GM21717 (cell line): ENCODE results near the gene ECSCR.
A peak's percentile ranks its signal among the peaks of the same experiment; 100 is the strongest.
"Not testable (repeated sequence)": the region's sequence is repeated elsewhere in the genome, so short reads cannot be mapped to it uniquely, and the experiment has no call there.

Experiments
- ATAC-seq: cut with Tn5 transposase; IDR thresholded peaks from one replicate; pipeline ENCODE4 v1.9.1; 2021; ENCODE audit warnings: mild to moderate bottlenecking, moderate library complexity; ENCODE audit not compliant: unreplicated experiment

ECSCR gene

DNA sequence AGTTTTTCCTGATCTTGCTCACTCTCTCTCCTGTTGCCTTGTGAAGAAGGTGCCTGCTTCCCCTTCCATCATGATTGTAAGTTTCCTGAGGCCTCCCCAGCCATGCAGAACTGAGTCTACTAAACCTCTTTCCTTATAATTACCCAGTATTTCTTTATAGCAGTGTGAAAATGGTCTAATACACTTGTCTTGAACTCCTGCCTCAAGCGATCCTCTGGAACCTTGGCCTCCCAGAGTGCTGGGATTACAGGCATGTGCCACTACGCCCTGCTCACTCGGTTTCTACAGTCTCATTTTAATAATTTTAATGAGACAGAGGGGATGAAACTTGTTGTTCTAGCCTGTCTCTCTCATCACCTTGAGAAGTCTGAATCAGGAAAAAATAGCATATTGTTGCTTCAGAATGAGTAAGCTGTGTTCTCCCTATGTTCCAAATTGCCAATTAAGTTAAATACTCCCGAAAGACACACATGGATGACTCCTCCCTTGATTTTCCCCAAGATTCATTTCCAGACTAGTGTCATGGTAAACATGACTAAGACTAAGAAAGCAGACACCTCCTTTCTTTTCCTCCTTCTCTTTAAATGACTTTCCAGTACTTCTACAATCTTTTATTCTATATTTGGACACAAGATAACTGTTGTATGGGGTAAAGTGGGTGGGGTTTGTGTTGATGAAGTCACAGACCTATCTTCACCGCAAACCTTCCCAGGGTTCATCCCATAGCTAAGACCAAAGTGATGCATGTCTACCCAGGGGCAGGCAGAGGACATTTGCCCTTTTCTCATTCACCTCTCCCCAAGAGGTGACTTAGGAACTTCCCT lies 15.4 kb downstream of the ECSCR start:
- peak; percentile 72 for ATAC-seq

DNA sequence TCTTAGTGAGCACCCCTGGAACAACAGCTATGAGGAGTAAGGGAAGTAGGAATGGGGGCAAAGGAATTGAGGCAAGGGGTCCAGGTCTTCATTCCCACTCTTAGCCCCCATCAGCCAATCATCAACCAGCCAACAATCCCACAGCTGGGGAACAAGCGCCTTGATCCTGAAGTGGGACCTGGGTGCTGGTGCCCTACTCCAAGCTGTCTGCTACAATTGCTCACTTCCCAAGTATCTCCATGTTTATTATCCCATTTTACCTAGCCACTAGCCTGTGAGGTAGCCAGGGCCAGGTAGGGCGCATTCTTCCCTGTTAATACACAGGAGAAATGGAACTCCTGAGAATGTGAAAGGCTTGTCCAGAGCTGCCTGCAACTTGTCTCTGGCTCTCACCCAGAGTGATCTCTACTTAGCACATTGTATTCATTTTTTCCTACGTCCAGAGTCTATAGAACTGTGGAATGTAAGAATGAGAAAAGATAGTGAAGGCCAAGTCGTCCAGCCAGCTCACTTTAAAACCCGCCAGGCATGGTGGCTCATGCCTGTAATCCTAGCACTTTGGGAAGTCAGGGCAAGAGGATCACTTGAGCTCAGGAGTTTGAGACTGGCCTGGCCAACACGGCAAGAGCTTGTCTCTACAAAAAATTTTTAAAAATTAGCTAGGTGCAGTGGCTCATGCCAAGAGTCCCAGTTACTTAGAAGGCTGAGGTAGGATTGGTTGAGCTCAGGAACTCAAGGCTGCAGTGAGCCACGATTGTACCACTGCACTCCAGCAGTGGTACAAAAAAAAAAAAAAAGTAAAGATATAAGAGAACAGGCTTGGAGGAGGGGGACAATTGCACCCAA lies 17.0 kb downstream of the ECSCR start:
- no peak for ATAC-seq

DNA sequence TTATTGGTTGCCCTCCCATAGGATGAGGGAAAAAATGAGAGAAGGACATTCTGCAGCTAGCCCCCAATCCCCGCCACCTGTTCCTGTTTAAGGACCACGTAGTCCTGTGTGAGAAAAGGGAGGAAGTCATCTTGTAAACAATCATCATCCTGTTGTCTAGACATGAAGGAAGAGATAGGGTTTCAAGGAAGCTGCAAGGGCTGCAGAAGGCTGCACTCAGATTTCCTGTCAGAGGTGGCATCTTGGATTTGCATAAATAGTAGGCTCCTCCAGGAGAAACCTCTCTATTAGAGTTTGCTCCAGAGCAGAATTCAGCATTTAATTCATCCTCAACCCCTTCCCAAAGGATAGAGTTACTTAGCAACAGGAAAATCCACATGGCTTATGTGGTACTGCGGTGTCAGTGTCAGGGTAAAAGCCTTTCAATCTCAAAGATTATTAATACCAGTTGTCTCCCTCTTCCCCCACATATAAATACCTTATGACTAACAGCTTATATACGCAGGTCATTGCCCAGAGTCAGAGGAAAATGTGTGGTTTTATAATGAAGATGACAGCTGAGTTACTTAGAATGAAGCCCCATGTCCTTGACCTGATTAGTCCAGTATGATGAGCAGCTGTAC lies 18.6 kb downstream of the ECSCR start:
- no peak for ATAC-seq

DNA sequence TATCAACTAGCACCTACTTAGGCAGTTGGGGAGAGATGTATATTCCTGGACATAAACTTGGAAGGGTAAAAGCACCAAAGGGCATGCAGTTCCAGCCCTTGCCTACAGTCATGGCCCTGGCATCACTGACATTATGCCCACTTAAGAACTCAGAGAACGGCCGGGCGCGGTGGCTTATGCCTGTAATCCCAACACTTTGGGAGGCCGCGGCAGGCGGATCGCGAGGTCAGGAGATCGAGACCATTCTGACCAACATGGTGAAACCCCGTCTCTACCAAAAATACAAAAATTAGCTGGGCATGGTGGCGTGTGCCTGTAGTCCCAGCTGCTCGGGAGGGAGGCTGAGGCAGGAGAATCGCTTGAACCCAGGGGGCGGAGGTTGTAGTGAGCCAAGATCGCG lies 22.1 kb downstream of the ECSCR start:
- not testable (repeated sequence) for ATAC-seq

DNA sequence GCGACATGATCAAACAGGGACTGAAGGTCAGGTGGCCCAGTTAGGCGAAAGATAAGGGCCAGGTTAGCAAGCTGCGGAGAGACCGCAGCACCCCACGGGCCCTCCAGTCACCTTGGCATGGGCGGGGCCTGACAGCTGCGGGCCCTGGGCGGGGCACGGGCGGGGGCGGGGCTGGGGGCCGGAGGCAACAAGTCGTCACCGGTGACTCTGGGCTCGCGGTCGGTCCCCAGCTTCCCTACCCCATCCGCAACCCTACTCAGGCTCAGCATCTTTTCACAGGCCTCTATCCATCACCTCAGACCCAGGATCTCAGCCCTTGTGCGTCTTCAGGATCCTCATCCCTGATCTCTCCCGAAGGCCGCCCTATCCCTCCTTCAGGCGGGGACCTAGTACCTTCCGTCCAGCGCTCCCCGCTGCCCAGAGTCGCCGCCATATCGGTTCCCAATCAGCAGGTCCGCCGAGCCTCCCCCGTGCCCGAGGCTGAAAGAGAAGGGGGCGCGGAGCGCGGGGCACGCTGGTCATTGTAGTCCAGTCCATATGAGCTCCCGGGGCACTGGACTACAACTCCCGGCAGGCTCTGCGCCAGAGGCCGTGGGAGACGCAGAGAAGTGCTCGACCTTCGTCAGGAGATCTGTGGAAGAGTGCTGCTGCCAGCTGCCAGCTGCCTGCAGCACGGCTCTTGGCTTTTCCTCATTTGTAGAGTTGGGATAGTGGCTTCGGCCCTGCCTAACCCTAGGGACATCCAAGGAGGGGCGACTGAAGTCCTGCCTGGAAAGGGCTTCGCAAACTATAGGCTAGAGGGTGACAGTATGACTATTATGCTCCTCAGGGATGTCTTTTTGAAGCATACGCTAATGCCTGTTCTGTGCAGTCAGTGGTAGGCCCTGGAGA lies 23.3 kb downstream of the ECSCR start, which contains the start of gene DNAJC18:
TSS of gene DNAJC18 (minus strand) at position 513 of the 891 bp plus-strand sequence. CDS start at position 433, 80 bp downstream.
- ATAC-seq, result peak; percentile 87

DNA sequence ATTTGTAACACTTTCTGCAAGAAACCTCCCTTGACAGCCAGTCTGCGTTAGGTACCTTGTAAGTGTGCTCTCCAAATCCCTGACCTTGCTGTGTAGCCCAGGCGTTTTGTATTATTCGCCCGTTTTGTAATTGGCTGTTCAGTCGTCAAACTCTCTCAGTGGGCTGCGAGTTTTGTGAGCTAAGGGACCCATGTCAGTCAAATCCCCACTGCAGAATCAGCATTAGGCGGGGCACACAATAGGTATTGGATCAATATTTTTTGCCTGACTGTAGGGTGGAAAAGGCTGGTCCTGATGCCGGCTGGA lies 23.9 kb downstream of the ECSCR start:
- ATAC-seq, result no peak

DNA sequence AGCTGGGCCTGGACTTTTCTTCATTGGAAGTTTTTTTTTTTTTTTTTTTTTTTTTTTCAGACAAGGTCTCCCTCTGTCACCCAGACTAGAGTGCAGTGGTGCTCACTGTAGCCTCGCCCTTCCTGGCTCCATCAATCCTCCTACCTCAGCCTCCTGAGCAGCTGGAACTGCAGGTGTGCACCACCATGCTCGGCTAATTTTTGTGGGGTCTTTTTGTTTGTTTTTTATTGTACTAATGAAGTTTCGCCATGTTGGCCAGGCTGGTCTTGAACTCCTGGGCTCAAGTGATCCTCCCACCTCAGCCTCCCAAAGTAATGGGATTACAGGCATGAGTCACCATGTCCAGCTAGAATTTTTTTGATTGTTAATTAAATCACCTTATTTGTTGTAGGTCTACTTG lies 26.9 kb downstream of the ECSCR start:
- ATAC-seq, result no peak

DNA sequence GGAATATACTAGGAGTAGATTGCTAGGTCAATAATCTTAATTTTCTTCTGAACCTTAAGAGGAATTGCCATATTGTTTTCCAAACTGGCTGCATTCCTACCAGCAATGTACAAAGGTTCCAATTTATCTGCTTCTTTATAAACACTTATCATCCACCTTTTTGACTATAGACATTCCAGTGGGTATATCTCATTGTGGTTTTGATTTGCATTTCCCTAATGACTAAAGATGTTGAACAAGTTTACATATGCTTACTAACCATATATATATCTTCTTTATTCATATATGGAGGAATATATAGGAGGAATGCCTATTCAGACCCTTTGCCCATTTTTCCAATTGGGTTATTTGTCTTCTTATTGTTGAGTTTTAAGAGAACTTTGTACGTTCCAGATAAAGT lies 30.8 kb downstream of the ECSCR start:
- no peak for ATAC-seq

DNA sequence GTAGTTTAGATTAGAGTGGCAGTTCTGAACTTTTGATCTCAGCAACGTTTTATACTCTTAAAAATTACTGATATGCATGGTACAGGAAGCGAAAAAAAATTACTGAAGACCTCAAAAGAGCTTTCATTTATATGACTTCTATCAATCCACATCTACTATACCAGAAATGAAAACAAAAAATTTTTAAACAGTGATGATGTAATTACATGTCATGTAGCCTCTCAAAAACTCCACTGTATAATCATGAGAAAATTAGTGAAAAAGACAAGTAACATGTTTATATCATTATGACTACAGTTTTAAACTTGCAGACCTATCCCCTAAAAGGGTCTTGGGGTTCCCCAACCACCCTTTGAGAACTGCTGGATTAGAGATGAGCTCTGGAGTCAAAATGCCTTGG lies 32.5 kb downstream of the ECSCR start:
- no peak for ATAC-seq

DNA sequence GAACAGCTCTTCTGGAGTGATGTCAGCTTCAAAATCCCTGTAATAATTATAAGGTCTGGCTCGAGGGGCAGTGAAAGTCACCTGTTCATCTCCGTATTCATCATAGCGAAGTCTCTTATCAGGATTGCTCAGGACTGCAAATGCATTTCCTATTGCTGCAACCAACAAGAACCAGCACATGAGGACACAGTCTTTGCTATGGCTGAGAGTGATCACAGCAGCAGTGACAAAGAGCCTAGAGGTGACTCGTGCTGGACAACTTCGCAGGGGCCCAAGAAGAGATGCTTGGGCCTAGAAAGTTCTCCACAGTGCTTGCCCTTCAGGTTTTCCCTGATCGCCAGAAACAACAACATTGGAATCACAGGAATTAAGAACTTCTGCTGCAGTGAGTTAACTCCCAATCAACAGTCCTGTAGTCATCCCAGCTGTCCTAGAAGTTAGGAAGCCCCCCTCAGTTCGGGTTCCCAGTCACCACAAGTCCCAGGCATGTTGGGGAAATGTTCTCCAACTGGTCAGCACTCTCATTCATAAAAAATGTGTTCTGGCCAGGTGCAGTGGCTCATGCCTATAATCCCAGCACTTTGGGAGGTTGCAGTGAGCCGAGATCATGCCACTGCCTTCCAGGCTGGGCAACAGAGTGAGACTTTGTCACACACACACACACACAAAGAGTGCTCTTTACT lies 36.2 kb downstream of the ECSCR start:
- no peak for ATAC-seq

DNA sequence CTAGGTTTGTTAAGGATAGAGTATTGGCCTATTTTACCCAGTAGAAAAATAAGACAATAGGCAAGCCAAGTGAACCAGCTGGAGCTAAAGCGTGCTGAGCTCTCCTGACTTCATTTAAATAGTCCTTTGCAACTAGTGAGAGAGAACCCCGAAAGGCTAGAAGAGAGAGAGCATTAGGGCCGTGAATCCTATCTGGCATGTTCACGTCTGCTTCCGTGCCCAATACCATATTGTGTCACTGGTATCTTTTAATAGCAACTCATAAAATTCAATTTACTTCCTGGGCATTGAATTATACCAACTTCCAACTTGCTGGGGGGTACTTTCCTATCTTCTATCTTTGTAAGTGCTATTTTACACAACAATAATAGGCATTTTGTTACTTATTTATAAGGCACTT lies 37.0 kb downstream of the ECSCR start:
- no peak for ATAC-seq

DNA sequence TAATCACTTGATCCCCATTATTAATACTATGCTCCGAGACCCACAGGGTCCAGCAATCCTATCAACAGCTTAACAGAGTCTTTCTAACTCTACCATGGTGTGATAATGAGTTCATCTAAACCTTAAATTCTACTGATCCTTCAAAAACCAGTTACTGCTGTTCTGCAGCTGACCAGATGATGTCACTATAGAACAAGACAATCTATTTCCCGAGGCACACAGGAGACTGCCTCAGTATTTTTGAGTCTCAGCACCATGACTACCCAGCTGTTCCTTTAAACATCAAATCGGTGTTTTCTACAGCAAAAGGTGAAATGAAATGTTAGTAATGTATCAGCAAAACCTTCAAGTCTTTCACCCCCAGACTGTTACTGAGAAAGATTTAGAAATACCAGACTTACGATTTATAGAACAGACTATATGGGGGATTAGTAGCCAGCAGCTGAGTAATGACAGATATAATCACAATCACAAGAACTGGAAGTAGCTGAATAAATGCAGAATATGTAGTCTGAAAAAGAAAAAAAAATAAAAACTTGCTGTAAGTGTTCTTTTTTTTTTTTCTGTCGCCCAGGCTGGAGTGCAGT lies 40.1 kb downstream of the ECSCR start:
- ATAC-seq, result no peak

DNA sequence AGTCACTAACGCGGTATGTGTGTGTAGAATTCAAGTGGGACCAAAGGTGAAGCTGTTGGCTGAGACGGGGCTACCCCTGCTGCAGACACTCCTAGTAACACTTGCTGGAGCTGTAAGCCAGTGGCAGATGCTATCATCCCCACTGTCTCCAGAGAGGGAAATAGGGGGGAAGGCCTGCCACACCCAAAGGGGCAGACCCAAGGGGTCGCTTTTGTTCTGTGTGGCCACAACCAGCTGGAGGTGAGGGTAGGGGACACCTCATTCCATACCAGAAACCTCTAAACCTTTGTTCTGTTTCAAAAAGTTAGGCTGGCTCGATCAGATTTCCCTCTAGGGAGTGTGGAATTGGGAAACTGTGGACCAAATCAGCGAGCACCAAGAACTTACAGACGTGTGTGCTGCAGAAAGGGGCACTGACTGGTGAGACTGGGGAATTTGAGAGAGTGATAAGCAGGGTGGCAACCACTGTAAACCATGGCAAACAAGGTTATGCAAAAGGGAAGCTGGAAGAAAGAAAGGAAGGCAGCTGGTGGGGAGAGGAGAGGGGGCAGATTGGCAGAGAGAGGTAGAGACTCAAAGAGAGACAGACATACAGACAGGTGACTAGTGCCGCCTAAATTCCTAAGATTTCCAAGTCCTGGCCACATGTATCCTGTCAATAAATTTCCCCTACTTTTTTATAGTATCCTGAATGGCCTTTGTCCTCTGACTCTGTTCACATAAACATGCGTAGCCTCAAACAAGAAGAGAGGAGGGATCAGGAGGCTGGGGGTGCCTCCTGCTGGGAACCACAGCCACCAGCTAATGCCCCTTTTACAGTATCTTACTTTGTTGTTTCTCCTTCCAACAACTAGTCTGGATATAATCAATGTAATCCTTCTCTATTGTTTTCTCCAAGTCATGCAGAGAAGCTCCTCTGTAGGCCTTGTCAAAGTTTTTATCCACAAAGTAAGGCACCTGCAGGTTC lies 43.0 kb downstream of the ECSCR start:
- no peak for ATAC-seq

DNA sequence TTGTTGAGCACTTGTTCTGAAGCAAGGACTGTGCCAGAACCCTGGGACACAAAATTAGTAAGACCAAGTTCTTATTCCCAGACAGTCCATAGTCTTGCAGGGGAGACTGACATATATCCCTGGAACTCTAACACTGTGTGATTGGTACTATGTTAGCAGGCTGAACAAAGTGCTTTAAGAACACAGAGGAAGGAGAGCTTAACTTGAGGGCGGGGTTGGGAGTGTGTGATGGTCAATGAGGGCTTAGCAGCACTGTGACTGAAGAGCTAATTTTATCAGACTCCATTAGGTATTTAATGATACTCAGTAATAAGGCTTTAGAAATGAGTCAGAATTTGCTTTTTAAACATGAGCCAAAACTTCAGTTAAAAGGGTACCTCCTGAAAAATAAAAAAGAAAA lies 43.8 kb downstream of the ECSCR start:
- no peak for ATAC-seq

DNA sequence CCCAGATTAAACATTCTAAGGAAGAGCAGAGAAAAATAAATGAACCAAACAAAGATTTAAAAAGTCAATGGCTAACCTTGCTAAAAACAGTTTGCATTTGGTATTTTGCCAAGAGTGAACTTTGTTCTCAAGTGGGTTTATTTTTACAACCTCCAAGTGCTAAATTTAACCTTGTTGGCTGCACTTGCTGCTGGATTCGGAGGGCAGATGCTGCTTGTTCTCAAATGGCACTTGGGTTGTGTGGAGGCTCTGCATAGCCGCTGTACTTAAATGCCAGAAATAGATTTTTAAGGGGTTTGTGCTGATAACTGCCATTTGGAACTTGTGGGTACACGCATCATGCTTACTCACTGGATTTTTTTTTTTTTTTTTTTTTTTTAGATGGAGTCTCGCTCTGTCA lies 45.3 kb downstream of the ECSCR start:
- no peak for ATAC-seq

DNA sequence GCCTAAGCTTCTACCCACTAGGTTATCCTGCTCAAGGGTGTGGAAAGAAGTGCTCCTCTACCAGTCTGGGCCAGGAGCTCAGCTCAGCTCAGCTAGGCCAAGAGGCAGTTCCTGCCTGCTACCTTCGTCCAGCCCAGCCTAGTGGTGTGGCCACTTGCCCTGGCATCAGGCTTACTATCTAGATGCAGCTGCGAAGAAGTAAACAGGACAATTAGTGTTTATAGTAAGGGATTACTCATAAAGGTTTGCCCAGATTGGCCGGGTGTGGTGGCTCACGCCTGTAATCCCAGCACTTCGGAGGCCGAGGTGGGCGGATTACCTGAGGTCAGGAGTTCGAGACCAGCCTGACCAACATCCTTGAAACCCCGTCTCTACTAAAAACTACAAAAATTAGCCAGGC lies 45.9 kb downstream of the ECSCR start:
- ATAC-seq, result no peak

DNA sequence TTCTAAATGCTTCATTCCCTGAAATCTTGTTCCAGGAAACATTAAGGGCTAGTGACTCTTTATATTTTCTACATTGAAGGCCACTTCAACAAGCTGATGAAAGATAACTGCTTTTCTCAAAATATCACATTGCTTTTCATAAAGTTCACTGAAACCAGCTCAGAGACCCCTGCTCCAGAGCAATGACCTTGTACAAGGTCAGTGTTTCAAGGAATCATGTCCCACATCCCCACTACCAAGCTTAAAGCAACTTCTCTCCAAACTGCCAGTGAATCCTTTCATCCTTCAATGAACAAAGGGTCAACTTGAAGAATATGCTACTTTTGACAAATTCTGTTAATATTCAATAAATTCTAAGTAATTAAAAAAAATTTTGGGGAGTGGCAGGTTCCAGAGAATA lies 46.7 kb downstream of the ECSCR start:
- no peak for ATAC-seq

DNA sequence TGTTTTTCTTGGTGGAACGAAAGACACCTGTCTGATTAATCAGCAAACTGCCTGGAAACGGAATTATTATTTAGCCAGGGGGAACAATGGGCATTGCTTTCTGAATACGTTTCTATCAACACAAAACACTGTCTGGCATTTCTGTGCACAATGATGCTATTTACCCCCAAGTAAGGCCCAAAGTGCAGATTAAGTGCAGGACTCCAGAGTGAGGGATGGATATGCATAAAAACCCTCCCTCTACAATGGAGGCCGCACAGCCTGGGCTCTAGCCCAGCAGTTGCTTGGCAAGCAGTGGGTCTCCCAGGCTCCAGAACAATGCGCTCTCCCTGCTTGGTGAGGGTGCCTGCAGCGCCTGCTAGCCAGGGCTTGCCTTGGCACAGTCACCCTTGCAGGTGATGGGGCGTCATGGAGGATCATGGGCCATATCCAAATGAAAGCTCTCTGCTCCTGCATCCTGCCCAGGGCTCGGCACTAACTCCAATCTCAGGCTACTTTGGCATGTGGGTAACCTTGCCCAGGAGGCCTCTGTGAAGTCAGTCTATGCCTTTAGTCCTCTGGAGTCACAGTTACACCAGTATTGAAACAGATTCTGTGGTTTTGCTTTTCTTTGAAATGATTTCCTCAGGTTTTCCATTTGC lies 47.2 kb downstream of the ECSCR start:
- ATAC-seq, result no peak
